HepG2 (cell line): ENCODE data around the gene ANXA2. TPM values are rescaled to one million over a fixed set of nuclear protein-coding genes. Genes with fewer than 3 reads are reported as not detected.
"Not testable (repeated sequence)": the region's sequence is repeated elsewhere in the genome, so short reads cannot be mapped to it uniquely, and the experiment has no call there.

ENCODE experiments used
- ATAC-seq: fragments of 200-7000 bp; cut with Tn5 transposase; 3 replicates; pipeline ENCODE4 v1.9.1; 2020; ENCODE audit warnings: mild to moderate bottlenecking, moderate library complexity
- BruUV-seq: library from RNA; stranded (reverse); fragments of 400-500 nt; replicated peaks from 2 replicates; lab custom pipeline; 2021; lab: Mats Ljungman, UMichigan
- CTCF ChIA-PET: fragments of 300-600 bp; formaldehyde crosslinking; extraction: SDS; loops from one replicate; lab custom pipeline; 2021; ENCODE audit warnings: low total read pairs, inconsistent platforms, low intra/inter-chr PET ratio; lab: Yijun Ruan, JAX
- POLR2A ChIA-PET: fragments of 350-600 bp; sonication (Branson Sonifier 250); formaldehyde crosslinking; loops from one replicate; lab custom pipeline; 2020; ENCODE audit warnings: antibody characterized with exemption, inconsistent platforms; lab: Yijun Ruan, JAX
- DNase-seq: peaks from one replicate; pipeline ENCODE4 v3.0.0-alpha.2; 2015; ENCODE audit warnings: low spot score
- FAIRE-seq: peaks from 3 replicates; lab custom pipeline; 2011; peaks lifted over from hg19 to GRCh38; lab: Jason Lieb, UNC
- H2AFZ ChIP-seq: one replicate; pipeline ENCODE4 v1.6.1; 2011; ENCODE audit warnings: low read length, inconsistent platforms
- H3K27ac ChIP-seq: fragments of 300-600 bp; 3 replicates; pipeline ENCODE4 v1.8.0; 2011; ENCODE audit warnings: mixed run types, mild to moderate bottlenecking, mixed read lengths, low read length, inconsistent platforms; ENCODE audit not compliant: insufficient read depth; ENCODE audit errors: extremely low read length
- H3K27me3 ChIP-seq, 2 experiments: fragments of 200-600 bp in 1 of 2; 2 replicates in 1 of 2; 3 replicates in 1 of 2; pipeline versions ENCODE4 v1.6.0 to v1.8.0; 2011; ENCODE audit warnings: low read length in 2 of 2, mild to moderate bottlenecking in 2 of 2, moderate library complexity in 2 of 2, inconsistent platforms in 1 of 2; ENCODE audit not compliant: insufficient read depth in 2 of 2, control insufficient read depth in 1 of 2
- H3K36me3 ChIP-seq, 2 experiments: fragments of 200-600 bp in 1 of 2; replicated peaks in 1 of 2; 2 replicates in 1 of 2; 3 replicates in 1 of 2; pipeline versions ENCODE4 v1.5.1 to v1.8.0; 2011; ENCODE audit warnings: low read length in 2 of 2, inconsistent platforms in 1 of 2; ENCODE audit not compliant: insufficient read depth in 2 of 2, control insufficient read depth in 1 of 2
- H3K4me1 ChIP-seq: 2 replicates; pipeline ENCODE4 v1.5.1; 2012; ENCODE audit warnings: low read length, inconsistent platforms; ENCODE audit not compliant: insufficient read depth
- H3K4me2 ChIP-seq: 2 replicates; pipeline ENCODE4 v1.6.0; 2011; ENCODE audit warnings: low read depth, low read length, inconsistent platforms
- H3K4me3 ChIP-seq, 3 experiments: fragments of 200-600 bp in 1 of 3; sonication (generic), shearing (Covaris generic) in 1 of 3; replicated peaks in 1 of 3; 2 replicates each; pipeline ENCODE4 v1.5.1; 2011 to 2016; ENCODE audit warnings: low read length in 3 of 3, inconsistent platforms in 2 of 3, low read depth in 2 of 3, mild to moderate bottlenecking in 2 of 3, control low read depth in 1 of 3, mixed read lengths in 1 of 3; ENCODE audit not compliant: insufficient read depth in 1 of 3
- H3K79me2 ChIP-seq: one replicate; pipeline ENCODE4 v1.6.1; 2011; ENCODE audit warnings: low read length, inconsistent platforms; ENCODE audit not compliant: insufficient read depth
- H3K9ac ChIP-seq: 2 replicates; pipeline ENCODE4 v1.6.0; 2011; ENCODE audit warnings: mild to moderate bottlenecking, low read depth, low read length, inconsistent platforms; ENCODE audit not compliant: insufficient read depth
- H3K9me3 ChIP-seq: 2 replicates; pipeline ENCODE4 v1.5.1; 2012; ENCODE audit warnings: mild to moderate bottlenecking, low read length
- H4K20me1 ChIP-seq: 2 replicates; pipeline ENCODE4 v1.6.0; 2011; ENCODE audit warnings: inconsistent platforms, mild to moderate bottlenecking, low read length, moderate library complexity; ENCODE audit not compliant: insufficient read depth
- FOSL2 ChIP-seq: sonication (generic); formaldehyde crosslinking; IDR thresholded peaks from 2 replicates; pipeline ENCODE4 v1.4.0; 2020; ENCODE audit warnings: missing genetic modification reagents
- GATAD1 ChIP-seq: IDR thresholded peaks from 2 replicates; pipeline ENCODE4 v1.6.1; 2016; ENCODE audit warnings: missing genetic modification reagents, missing compliant biosample characterization
- RAD21 ChIP-seq: fragments of 450-650 bp; formaldehyde crosslinking; IDR thresholded peaks from 2 replicates; pipeline ENCODE4 v1.5.0; 2020; ENCODE audit warnings: mild to moderate bottlenecking
- REPIN1 ChIP-seq: sonication (generic); formaldehyde crosslinking; IDR thresholded peaks from 2 replicates; pipeline ENCODE4 v1.8.0; 2022; ENCODE audit warnings: missing genetic modification reagents, low read depth, mild to moderate bottlenecking, borderline replicate concordance
- TARDBP ChIP-seq: sonication (generic); formaldehyde crosslinking; IDR thresholded peaks from 2 replicates; pipeline ENCODE4 v1.8.0; 2022; ENCODE audit warnings: mild to moderate bottlenecking, missing genetic modification reagents
- WGBS: methylation state at CpG from one replicate; pipeline ENCODE4 v1.1.6; 2017; ENCODE audit warnings: low lambda C conversion rate; 5-methylcytosine and 5-hydroxymethylcytosine counted together
- in situ Hi-C: cut with HindIII; loops from 2 replicates; pipeline ENCODE4 v1.10.0; 2017; ENCODE audit warnings: low pct_unique_long_range_greater_than_20kb; ENCODE audit not compliant: extremely low pct_ligation_motif_present
- intact Hi-C: fragments of 100-400 bp; cut with micrococcal nuclease; formaldehyde crosslinking; loops from one replicate; pipeline ENCODE4 v1.10.0; 2022; ENCODE audit not compliant: unreplicated experiment
- polyA plus RNA-seq, 8 experiments: library from polyadenylated mRNA; depleted of rRNA in 3 of 8; stranded (reverse) in 7 of 8; unstranded in 1 of 8; fragments of >200 nt; fragmentation: Illumina TruSeq in 4 of 8; extraction: Trizol in 4 of 8; gene quantifications; 2 replicates each; pipeline versions ENCODE4 v1.2.1 to v1.2.3, GENCODE V29; 2011 to 2016; ENCODE audit warnings: low read depth in 4 of 8, missing spikeins in 1 of 8, mixed read lengths in 1 of 8; ENCODE audit not compliant: insufficient read depth in 1 of 8
- total RNA-seq, 5 experiments: library from RNA; depleted of rRNA; stranded (reverse); fragments of >200 nt; fragmentation: Illumina TruSeq; extraction: Trizol; gene quantifications; 2 replicates each; pipeline ENCODE4 v1.2.3, GENCODE V29; 2016; ENCODE audit warnings: low read depth in 1 of 5
- TF ChIP-seq, protein P1 (sequence below): IDR thresholded peaks from 2 replicates; pipeline ENCODE4 v1.4.0; 2020; ENCODE audit warnings: mild to moderate bottlenecking, missing genetic modification reagents
- TF ChIP-seq, protein P2 (sequence below): sonication (generic); formaldehyde crosslinking; IDR thresholded peaks from 2 replicates; pipeline ENCODE4 v1.5.1; 2020; ENCODE audit warnings: mild to moderate bottlenecking, missing genetic modification reagents, moderate library complexity

The ANXA2 gene
- total and polyA plus RNA-seq, 2 of the 13 experiments (the other 11 are each of a cell fraction or from before 2014, with no cell fraction given): 196 to 613 TPM

DNA sequence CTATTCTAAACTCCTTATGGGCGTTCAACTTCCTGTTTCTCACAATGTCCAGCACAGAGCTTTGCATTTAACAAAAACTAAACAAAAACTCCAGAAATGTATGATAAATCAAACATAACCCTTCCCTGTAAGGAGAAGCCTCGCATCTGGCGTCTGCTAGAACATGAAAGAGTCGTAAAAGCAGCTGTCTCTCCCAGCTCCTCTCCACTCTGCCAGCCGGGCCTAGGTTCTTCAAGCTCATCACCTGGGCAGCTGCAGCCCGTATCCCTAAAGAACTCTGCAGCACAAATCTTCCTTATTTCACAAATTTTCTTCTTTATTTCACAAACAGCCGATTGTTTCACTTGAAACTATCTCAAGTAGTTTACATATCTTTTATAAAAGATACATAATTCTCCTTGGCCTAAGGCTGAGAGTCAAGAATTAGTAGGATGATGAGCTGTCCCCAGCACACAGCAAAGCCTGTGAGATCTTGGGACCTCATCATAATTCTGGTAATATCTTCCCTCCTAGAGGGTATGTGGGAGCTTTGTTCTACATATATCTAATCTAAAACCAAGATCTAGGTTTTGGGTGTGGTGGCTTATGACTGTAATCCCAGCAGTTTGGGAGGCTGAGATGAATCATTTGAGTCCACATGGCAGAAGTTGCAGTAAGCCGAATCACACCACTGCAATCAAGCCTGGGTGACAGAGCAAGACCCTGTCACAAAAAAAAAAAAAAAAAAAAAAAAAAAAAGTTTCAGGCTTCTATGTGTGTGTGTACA, 35.3 kb downstream of the ANXA2 start:
- Histone ChIP-seq H2AFZ (no peak overlapping the region), H3K79me2 (no peaks in the 10 kb centered on the region), H3K9me3 (no peaks in the 10 kb centered on the region), H4K20me1 (no peaks in the 10 kb centered on the region; the same call in 1 of the 2 replicates), H3K36me3 (peaks cover 16 to 72% of the 10 kb centered on the region in 2 experiments), H3K27ac (no peak overlapping the region), H3K4me2 (no peak overlapping the region), H3K9ac (no peak overlapping the region), H3K4me1 (no peaks in the 10 kb centered on the region), H3K4me3 (no peak overlapping the region), H3K27me3 (no peaks in the 10 kb centered on the region)
- 84% methylated on average over 8 of the region's 8 CpGs for WGBS
- BruUV-seq: no TSS peak
- no peak for FAIRE-seq
- in situ Hi-C loops: loop anchor here (5.0 kb wide), 1 partner anchor 80 kb away; no protein-coding TSS in a partner anchor
- no peak for ATAC-seq
- ChIA-PET CTCF (no interaction called here), POLR2A (interaction anchor here (0.5 to 3.3 kb wide), 2 partner anchors 12 to 54 kb away, joined by 3 to 17 read pairs; no protein-coding TSS in a partner anchor)
- DNase-seq: peak; percentile 11
- intact Hi-C loops: no loop called here
- no peak for TF ChIP-seq GATAD1 (CRISPR knock-in tag)
- TF ChIP-seq FOSL2: 0 out of 2 replicates have a peak, but pooled peaks have one; percentile 23

DNA sequence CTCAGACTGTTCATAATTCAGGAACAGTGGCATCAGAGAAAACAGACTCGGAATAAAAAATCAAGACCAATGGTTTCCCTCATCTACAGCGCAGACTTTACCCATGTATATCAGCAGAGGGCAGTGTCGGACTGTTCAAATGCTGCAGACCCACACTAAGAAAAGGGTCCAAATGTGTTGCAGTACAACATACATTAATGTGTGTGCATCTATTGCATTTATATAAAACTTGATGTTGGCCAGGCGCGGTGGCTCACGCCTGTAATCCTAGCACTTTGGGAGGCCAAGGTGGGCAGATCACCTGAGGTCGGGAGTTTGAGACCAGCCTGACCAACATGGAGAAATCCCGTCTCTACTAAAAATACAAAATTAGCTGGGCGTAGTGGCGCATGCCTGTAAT, 38.0 kb downstream of the ANXA2 start:
- peak; percentile 70 for ATAC-seq
- not testable (repeated sequence) for H3K79me2 ChIP-seq, H3K4me3 ChIP-seq, H3K27ac ChIP-seq, BruUV-seq, H3K4me2 ChIP-seq, H2AFZ ChIP-seq, H3K9me3 ChIP-seq, H3K9ac ChIP-seq, H4K20me1 ChIP-seq, H3K4me1 ChIP-seq, H3K27me3 ChIP-seq
- ChIA-PET POLR2A (interaction anchor here (1.1 kb wide), 1 partner anchor 15 kb away, joined by 6 read pairs; no protein-coding TSS in a partner anchor), CTCF (interaction anchor here (0.7 to 2.5 kb wide), 5 partner anchors 82 to 161 kb away, joined by 3 to 34 read pairs (median 4); no protein-coding TSS in a partner anchor)
- peak; percentile 84 for FAIRE-seq
- DNase-seq: peak; percentile 62
- in situ Hi-C loops: loop anchor here (5.0 kb wide), 1 partner anchor 83 kb away; no protein-coding TSS in a partner anchor
- H3K36me3 ChIP-seq: peaks cover 31 to 91% of the 10 kb centered on the region in 2 experiments
- intact Hi-C loops: loop anchor here (1.0 to 5.0 kb wide), 4 partner anchors 34 to 161 kb away; no protein-coding TSS in a partner anchor
- 90% methylated on average over 10 of the region's 10 CpGs for WGBS
- TF ChIP-seq, protein P1, sequence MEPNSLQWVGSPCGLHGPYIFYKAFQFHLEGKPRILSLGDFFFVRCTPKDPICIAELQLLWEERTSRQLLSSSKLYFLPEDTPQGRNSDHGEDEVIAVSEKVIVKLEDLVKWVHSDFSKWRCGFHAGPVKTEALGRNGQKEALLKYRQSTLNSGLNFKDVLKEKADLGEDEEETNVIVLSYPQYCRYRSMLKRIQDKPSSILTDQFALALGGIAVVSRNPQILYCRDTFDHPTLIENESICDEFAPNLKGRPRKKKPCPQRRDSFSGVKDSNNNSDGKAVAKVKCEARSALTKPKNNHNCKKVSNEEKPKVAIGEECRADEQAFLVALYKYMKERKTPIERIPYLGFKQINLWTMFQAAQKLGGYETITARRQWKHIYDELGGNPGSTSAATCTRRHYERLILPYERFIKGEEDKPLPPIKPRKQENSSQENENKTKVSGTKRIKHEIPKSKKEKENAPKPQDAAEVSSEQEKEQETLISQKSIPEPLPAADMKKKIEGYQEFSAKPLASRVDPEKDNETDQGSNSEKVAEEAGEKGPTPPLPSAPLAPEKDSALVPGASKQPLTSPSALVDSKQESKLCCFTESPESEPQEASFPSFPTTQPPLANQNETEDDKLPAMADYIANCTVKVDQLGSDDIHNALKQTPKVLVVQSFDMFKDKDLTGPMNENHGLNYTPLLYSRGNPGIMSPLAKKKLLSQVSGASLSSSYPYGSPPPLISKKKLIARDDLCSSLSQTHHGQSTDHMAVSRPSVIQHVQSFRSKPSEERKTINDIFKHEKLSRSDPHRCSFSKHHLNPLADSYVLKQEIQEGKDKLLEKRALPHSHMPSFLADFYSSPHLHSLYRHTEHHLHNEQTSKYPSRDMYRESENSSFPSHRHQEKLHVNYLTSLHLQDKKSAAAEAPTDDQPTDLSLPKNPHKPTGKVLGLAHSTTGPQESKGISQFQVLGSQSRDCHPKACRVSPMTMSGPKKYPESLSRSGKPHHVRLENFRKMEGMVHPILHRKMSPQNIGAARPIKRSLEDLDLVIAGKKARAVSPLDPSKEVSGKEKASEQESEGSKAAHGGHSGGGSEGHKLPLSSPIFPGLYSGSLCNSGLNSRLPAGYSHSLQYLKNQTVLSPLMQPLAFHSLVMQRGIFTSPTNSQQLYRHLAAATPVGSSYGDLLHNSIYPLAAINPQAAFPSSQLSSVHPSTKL: 0 out of 2 replicates have a peak, but pooled peaks have one; percentile 21
- TF ChIP-seq RAD21 (CRISPR knock-in tag): peak; percentile 83
- TF ChIP-seq REPIN1: 0 out of 2 replicates have a peak, but pooled peaks have one; percentile 55
- TF ChIP-seq, protein P2, sequence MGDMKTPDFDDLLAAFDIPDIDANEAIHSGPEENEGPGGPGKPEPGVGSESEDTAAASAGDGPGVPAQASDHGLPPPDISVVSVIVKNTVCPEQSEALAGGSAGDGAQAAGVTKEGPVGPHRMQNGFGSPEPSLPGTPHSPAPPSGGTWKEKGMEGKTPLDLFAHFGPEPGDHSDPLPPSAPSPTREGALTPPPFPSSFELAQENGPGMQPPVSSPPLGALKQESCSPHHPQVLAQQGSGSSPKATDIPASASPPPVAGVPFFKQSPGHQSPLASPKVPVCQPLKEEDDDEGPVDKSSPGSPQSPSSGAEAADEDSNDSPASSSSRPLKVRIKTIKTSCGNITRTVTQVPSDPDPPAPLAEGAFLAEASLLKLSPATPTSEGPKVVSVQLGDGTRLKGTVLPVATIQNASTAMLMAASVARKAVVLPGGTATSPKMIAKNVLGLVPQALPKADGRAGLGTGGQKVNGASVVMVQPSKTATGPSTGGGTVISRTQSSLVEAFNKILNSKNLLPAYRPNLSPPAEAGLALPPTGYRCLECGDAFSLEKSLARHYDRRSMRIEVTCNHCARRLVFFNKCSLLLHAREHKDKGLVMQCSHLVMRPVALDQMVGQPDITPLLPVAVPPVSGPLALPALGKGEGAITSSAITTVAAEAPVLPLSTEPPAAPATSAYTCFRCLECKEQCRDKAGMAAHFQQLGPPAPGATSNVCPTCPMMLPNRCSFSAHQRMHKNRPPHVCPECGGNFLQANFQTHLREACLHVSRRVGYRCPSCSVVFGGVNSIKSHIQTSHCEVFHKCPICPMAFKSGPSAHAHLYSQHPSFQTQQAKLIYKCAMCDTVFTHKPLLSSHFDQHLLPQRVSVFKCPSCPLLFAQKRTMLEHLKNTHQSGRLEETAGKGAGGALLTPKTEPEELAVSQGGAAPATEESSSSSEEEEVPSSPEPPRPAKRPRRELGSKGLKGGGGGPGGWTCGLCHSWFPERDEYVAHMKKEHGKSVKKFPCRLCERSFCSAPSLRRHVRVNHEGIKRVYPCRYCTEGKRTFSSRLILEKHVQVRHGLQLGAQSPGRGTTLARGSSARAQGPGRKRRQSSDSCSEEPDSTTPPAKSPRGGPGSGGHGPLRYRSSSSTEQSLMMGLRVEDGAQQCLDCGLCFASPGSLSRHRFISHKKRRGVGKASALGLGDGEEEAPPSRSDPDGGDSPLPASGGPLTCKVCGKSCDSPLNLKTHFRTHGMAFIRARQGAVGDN: 0 out of 2 replicates have a peak, but pooled peaks have one; percentile 16
- TF ChIP-seq TARDBP (CRISPR knock-in tag): peak; percentile 42; the same call in 1 of the 2 replicates
